ENCODE data around the gene LIPI.

DNA sequence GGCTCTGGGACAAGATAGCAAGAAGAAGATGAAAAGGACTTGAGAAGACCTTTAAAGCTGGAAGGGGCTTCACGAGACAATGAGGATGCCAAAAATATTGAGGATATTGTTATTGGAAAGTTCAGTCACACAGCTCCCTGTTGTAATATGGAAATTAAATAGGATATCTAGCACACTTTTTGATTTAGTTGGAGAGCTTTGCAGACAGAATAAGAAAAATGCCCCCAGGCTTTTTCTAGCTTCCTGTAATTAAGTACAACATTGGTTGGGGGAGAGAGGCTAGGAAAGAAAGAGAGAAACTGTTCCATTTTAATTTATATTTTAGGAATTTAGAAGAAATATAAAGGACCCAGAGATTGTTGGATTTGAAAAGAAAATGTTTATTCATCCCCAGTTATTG lies 32.7 kb upstream of the LIPI start:
- TF ChIP-seq CTCF (IDR thresholded peaks at IDR 0.05) (no peak), ZFX (IDR thresholded peaks at IDR 0.05; ENCODE audit: borderline replicate concordance) (no peak)
